Measurements from ENCODE around the gene LSM11.

DNA sequence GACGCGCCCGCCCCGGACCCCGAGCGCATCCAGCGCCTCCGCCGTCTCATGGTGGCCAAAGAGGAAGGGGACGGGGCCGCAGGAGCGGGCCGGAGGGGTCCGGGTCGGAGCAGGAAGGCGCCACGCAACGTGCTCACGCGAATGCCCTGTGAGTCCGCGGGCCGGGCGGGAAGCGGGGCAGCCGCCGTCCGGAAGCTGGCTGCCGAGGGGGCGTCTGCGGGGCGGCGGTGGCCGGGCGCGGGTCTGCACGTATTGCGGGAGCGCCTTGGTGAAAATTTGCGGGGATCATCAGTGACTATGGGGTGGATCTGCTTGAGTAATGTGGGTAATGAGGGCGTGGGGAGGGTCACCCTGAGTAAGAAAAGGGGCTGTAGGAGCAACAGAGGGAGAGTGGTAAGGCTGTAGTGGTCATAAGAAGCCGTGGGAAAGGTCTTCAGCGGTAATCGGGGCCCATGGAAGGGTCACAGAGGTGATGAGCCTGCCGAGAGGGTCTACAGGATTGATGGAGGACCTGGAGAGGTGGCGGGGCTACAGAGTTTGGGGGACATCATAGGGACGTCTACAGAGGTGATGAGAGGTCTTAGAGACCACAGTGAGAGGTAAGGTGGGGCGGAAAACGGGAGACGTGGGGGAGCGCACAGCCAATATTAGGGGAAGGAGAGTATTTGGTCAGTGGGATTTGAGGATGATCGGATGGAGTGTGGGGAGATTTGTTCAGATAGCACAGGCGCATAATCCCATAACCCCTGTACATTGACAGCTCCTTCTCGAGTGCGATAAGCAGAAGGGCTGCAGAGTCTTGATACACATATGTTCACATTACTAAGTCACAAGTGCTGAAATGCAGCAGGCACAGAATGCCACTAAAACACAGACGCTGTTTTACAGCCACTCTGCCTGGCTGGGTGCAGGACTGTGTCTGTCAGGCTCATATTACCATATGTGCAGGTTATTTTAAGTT is 819 bp downstream of the LSM11 start:
- TF ChIP-seq EZH2 (IDR thresholded peaks at IDR 0.05), result no peak
- no peak for TF ChIP-seq POLR2AphosphoS5 (IDR thresholded peaks at IDR 0.05; ENCODE audit: borderline replicate concordance, low read depth, low read length)
